GM21526 (cell line): Measurements from ENCODE around the gene S100A13.
"Not testable (repeated sequence)": the region's sequence is repeated elsewhere in the genome, so short reads cannot be mapped to it uniquely, and the experiment has no call there.

Experiments
- ATAC-seq: cut with Tn5 transposase; IDR thresholded peaks from one replicate; pipeline ENCODE4 v1.9.1; 2021; ENCODE audit warnings: moderate library complexity; ENCODE audit not compliant: unreplicated experiment, low FRiP score

The S100A13 gene

DNA sequence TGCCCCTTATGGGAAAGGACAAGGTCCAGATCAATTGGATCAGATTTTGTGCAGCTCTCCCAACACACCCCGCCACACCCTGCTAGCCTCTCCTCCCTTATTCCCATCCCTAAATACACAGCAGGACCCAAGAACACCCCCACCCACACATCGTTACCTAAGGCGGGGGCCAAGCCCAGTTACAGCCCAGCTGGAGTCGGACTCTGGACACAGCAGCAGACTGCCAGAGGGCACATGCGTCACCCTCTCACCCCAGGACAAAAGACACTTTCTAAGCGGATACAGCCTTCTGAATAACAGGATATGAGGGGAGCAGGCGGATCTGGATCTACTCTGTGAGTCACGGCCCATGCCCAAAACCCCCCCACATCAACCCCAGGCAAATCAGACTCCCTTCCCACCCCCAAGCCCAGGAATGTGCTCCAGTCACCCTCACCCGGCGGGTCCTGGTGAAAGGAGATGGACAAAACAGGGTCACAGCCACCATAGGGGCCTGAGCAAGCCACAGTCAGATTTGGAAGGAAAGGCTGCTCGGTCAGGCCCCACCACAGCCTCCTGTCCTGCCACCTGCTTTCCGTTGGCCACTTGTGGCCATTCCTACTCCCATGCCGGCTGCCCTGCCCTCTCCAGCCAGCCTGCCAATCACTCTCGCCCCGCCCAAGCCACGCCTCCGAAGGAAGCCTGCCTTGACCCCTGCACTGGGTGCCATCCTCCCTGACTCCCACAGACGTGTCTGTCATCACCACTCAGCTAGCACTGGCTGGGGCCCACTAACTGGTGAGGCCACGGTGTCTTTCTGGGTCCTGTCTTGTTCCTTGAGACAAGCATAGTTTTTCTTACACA, 18.3 kb downstream of the S100A13 start:
- ATAC-seq: no peak

- no peak for ATAC-seq
These were observed 19.1 kb downstream of the S100A13 start for GRCh38 chr1:153608089-153608682.

DNA sequence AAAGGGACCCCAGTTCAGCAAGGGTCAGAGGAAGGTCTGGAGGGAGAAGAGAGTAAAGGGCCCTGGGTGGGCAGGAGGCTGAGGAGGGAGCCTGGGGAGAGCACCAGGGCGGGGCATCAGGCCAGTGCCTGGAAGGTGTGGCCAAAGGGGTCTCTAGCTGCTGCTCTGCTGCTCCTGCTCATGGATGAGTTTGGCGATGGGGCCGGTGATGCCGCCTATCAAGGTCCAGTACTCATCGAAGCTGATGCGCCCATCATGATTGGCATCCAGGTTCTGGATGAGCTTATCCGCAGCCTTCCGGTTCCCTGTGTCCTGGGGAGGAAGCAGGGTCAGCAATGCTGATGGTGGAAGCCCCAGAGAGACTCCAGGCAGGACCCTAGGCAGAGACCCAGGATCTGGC, 19.9 kb downstream of the S100A13 start:
- no peak for ATAC-seq

DNA sequence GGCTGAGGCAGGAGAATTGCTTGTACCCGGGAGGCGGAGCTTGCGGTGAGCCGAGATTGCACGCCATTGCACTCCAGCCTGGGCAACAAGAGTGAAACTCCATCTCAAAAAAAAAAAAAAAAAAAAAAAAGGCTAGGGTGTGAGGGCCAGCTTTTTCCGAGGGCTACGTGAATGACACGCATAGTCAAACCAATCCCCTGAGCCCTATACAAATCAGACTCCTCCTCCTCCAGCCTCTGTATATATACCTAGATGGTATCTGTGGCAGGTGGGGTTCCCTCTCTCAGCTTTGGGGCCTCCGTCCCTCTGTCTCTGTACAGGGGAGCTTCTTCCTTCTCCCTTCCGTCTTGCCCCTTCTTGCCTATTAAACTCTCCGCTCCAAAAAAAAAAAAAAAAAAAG, 21.1 kb downstream of the S100A13 start:
- ATAC-seq: no peak

DNA sequence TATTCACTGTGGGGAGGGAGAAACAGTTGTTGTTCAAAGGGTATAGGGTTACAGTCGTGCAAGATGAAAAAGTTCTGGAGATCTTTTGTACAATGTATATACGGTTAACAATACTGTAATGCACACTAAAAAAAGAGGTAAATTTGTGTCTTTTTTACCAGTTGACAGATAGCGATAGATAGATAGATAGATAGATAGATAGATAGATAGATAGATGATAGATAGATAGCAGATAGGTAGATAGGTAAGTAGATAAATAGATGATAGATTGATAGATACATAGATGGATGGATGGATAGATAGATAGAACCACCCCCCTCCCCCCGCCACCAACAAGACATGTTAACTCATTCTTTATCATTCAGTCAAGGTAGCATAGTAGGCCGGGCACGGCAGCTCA, 24.6 kb downstream of the S100A13 start:
- ATAC-seq: no peak

- ATAC-seq: no peak
These were observed 27.5 kb downstream of the S100A13 start for GRCh38 chr1:153599847-153600246.

GRCh38 chr1:153598309-153599172, 28.8 kb downstream of the S100A13 start:
- ATAC-seq: peak; percentile 89

GRCh38 chr1:153597206-153597605, 30.1 kb downstream of the S100A13 start:
- no peak for ATAC-seq

DNA sequence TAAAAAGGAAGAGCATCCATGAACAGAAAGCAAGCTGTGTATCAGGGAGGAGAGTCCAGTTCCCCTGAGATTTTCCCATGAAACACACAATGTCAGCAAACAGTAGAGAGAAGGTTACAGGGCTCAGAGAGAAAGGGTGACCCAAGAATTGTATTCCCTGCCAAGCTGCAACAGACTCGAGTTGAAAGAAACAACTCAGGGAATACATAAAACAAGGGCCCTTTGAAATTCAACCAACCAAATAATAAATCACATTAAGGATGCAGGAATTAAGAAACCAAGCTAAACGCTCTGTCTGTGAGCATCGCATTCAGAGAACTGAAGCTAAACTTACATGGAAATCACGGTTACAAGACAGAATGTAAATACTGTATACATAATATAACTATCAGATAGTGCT, 34.6 kb downstream of the S100A13 start:
- no peak for ATAC-seq

GRCh38 chr1:153588482-153588881, 38.8 kb downstream of the S100A13 start:
- ATAC-seq: no peak

- not testable (repeated sequence) for ATAC-seq
These were observed 39.3 kb downstream of the S100A13 start for GRCh38 chr1:153588033-153588432.

GRCh38 chr1:153587314-153587713, 40.0 kb downstream of the S100A13 start:
- ATAC-seq: no peak

DNA sequence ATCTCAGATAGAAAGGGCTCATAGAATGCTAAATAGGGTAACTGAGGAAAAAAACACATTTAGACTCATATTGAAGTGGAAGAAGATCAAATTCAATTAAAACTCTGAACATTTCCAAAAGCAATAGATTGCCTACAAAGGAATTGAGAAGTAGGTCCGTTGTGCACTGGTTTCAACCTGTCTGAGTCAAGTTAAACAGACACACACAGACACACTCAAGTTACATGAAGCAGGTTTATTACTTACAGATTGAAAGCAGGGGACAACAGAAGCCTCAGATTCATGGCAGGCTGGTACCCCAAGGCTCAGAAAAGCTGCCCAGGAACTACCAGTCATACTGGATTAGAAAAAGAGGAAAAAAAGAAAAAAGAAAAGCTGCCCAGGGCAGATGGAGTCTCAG, 41.0 kb downstream of the S100A13 start:
- no peak for ATAC-seq

- ATAC-seq: no peak
These were observed 42.3 kb downstream of the S100A13 start for GRCh38 chr1:153585006-153585405.

DNA sequence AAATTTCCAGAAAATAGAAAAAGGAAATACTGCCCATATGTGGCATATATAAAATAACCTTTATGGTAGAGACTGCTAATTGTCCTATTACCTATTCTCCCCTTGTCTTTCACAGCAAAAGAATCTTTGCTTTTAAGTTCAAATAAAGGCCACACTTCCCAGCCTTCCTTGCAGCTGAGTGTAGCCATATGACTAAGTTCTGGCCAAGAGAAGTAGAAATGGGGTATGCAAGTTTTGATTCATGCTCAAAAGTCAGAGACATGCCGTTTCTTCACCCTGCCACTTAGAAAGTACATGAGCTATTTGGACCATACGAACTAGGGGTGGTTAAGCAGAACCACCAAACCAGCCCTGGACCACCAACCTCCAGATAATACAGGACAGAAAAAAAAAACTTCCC, 43.3 kb downstream of the S100A13 start:
- no peak for ATAC-seq

DNA sequence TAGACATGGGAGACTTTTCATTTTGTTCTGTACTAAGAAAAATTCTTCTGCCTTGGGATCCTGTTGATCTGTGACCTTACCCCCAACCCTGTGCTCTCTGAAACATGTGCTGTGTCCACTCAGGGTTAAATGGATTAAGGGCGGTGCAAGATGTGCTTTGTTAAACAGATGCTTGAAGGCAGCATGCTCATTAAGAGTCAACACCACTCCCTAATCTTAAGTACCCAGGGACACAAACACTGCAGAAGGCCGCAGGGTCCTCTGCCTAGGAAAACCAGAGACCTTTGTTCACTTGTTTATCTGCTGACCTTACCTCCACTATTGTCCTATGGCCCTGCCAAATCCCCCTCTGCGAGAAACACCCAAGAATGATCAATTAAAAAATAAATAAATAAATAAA, 43.8 kb downstream of the S100A13 start:
- not testable (repeated sequence) for ATAC-seq

- ATAC-seq: not testable (repeated sequence)
These were observed 44.5 kb downstream of the S100A13 start for GRCh38 chr1:153582836-153583235.

DNA sequence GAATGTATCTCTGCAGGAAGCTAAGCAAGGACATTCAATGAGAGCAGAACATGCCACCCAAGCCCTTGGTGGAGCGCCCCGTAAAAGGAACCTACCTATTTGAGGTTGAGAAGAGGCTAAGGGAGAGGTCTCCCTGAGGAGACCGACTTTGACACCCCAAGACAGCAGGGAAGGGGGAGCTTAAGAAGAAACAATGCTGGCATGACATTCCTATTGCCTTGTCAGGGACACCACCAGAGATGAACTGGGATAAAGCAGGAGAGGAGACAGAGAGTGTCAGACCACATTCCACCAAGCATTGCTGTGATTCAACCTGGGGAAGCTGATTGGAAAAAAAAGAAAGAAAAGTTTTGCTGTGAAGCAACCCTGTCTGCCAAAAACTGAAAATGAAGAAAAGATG, 48.4 kb downstream of the S100A13 start:
- no peak for ATAC-seq

DNA sequence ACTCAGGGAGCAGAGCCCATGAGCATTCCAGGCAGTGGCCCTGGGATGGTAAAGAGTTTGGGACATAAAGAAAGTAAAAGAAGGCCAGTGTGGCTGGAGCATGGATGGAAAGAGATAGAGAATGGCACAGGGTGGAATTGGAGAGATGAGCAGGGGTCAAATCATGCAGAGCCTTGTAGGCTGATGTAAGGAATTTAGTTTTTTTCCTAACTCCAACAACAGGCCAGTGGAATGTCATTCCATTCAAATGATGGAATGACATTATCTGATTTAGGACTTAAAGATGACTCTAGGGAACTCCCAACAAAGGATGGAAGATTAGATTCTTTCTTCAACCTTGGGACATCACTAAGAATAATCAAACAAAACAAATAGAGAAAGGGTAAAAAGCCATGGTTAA, 48.8 kb downstream of the S100A13 start:
- no peak for ATAC-seq

GRCh38 chr1:153577624-153578051, 49.7 kb downstream of the S100A13 start:
- ATAC-seq: no peak

- no peak for ATAC-seq
These were observed 50.2 kb downstream of the S100A13 start for GRCh38 chr1:153577138-153577537.
